Measurements from ENCODE around the gene TMEM178B. TPM values are rescaled to one million over a fixed set of nuclear protein-coding genes. Genes with fewer than 3 reads are reported as not detected.

The TMEM178B gene
- polyA plus RNA-seq, 1 donor (not counting 4 experiments of a cell fraction or from before 2014, with no cell fraction given): not detected

DNA sequence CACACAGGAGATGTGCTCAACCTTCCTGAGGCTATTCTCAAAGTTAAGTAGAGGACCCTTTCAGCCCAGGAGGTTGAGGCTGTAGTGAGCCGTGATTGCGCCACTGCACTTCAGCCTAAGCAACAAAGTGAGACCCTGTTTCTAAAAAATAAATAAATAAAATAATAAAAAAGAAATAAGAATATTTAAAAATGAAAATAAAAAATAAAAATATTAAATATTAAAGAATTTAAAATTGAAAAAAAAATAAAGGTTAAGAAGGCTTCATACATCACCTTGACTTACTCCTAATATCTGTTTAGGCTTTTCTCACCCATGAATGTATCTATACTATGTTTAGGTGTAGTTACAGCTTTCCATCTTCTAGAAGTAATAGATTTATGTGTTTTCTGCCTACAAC lies 289.9 kb downstream of the TMEM178B start:
- no peaks in the 10 kb centered on the region for H3K9me3 ChIP-seq (ENCODE audit: control insufficient read depth, low read depth, low read length)
- no peak overlapping the region for H3K4me2 ChIP-seq (ENCODE audit: control insufficient read depth, extremely low read depth, insufficient read depth, low read depth, low read length)
- H3K27ac ChIP-seq (ENCODE audit: control insufficient read depth, insufficient read depth, low read length): no peak overlapping the region
- H3K36me3 ChIP-seq (ENCODE audit: control insufficient read depth in 2 of 2, extremely low read depth in 1 of 2, insufficient read depth in 2 of 2, low read length in 2 of 2): no peaks in the 10 kb centered on the region
- H3K9me1 ChIP-seq (ENCODE audit: control insufficient read depth, extremely low read depth, insufficient read depth, low read length): no peaks in the 10 kb centered on the region
- no peak overlapping the region for H3K4me3 ChIP-seq (ENCODE audit: control insufficient read depth in 2 of 3, extremely low read depth in 1 of 3, insufficient read depth in 2 of 3, low read depth in 1 of 3, low read length in 3 of 3)
- H3K79me2 ChIP-seq (ENCODE audit: control insufficient read depth, insufficient read depth, low read length): no peaks in the 10 kb centered on the region
- no peaks in the 10 kb centered on the region for H4K20me1 ChIP-seq (ENCODE audit: control insufficient read depth, extremely low read depth, insufficient read depth, low read length)
- TF ChIP-seq, protein P1, sequence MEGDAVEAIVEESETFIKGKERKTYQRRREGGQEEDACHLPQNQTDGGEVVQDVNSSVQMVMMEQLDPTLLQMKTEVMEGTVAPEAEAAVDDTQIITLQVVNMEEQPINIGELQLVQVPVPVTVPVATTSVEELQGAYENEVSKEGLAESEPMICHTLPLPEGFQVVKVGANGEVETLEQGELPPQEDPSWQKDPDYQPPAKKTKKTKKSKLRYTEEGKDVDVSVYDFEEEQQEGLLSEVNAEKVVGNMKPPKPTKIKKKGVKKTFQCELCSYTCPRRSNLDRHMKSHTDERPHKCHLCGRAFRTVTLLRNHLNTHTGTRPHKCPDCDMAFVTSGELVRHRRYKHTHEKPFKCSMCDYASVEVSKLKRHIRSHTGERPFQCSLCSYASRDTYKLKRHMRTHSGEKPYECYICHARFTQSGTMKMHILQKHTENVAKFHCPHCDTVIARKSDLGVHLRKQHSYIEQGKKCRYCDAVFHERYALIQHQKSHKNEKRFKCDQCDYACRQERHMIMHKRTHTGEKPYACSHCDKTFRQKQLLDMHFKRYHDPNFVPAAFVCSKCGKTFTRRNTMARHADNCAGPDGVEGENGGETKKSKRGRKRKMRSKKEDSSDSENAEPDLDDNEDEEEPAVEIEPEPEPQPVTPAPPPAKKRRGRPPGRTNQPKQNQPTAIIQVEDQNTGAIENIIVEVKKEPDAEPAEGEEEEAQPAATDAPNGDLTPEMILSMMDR (optimal IDR thresholded peaks at IDR 0.05 in 1 of 3, IDR thresholded peaks at IDR 0.05 in 1 of 3, conservative IDR thresholded peaks at IDR 0.05 in 1 of 3; ENCODE audit: extremely low read depth in 1 of 3, insufficient read depth in 2 of 3, low read length in 3 of 3): no peak
- no peak for TF ChIP-seq EZH2 (IDR thresholded peaks at IDR 0.05; ENCODE audit: low read length)
- dilution Hi-C loops (cut with MboI; ENCODE audit: extremely low pct_ligation_motif_present, low sequenced_read_pairs): no loop called here
- FAIRE-seq: no peak
- no peak for DNase-seq (ENCODE audit: low read depth, low spot score)
- no peak overlapping the region for H2AFZ ChIP-seq (ENCODE audit: control insufficient read depth, low read length)
- peaks cover 10% of the 10 kb centered on the region for H3K4me1 ChIP-seq (ENCODE audit: control insufficient read depth, extremely low read depth, insufficient read depth, low read length)
- H3K27me3 ChIP-seq (ENCODE audit: control insufficient read depth, extremely low read depth, insufficient read depth, low read length): no peaks in the 10 kb centered on the region
- H3K9ac ChIP-seq (ENCODE audit: control insufficient read depth, extremely low read depth, insufficient read depth, low read length): no peak overlapping the region

DNA sequence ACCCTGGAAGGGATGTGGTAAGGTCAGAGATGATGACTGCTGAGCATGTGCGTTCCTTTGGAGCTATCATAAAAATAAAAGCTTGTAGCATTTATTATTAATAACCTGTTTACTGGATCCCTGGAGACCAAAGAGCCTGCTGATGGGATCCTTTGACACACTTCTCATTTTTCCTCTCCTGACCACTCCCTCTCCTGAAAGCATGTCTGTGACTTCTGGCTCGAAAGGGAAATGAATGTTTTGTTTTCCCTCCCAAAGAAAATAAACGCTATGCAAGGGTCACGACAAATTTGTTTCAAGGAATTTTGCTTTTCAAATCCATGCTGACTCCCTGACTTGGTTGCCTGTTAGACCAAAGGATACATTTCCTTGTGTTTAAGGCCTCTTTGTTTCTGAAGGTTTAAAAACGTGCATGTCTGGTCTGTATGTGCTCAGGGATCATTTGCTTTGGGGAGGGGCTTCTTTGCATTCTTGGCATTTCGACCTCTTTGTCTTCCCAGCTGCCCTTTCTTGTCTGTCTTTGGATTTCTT lies 292.3 kb downstream of the TMEM178B start:
- TF ChIP-seq, protein P1 (optimal IDR thresholded peaks at IDR 0.05 in 1 of 3, IDR thresholded peaks at IDR 0.05 in 1 of 3, conservative IDR thresholded peaks at IDR 0.05 in 1 of 3; ENCODE audit: extremely low read depth in 1 of 3, insufficient read depth in 2 of 3, low read length in 3 of 3): no peak
- TF ChIP-seq EZH2 (IDR thresholded peaks at IDR 0.05; ENCODE audit: low read length): no peak
- Histone ChIP-seq H3K4me3 (ENCODE audit: control insufficient read depth in 2 of 3, extremely low read depth in 1 of 3, insufficient read depth in 2 of 3, low read depth in 1 of 3, low read length in 3 of 3) (no peak overlapping the region), H3K9me1 (ENCODE audit: control insufficient read depth, extremely low read depth, insufficient read depth, low read length) (no peaks in the 10 kb centered on the region), H3K27ac (ENCODE audit: control insufficient read depth, insufficient read depth, low read length) (no peak overlapping the region), H2AFZ (ENCODE audit: control insufficient read depth, low read length) (no peak overlapping the region), H3K4me1 (ENCODE audit: control insufficient read depth, extremely low read depth, insufficient read depth, low read length) (peaks cover 10% of the 10 kb centered on the region), H3K36me3 (ENCODE audit: control insufficient read depth in 2 of 2, extremely low read depth in 1 of 2, insufficient read depth in 2 of 2, low read length in 2 of 2) (no peaks in the 10 kb centered on the region), H3K79me2 (ENCODE audit: control insufficient read depth, insufficient read depth, low read length) (no peaks in the 10 kb centered on the region), H3K4me2 (ENCODE audit: control insufficient read depth, extremely low read depth, insufficient read depth, low read depth, low read length) (no peak overlapping the region), H3K9ac (ENCODE audit: control insufficient read depth, extremely low read depth, insufficient read depth, low read length) (no peak overlapping the region), H3K27me3 (ENCODE audit: control insufficient read depth, extremely low read depth, insufficient read depth, low read length) (no peaks in the 10 kb centered on the region), H4K20me1 (ENCODE audit: control insufficient read depth, extremely low read depth, insufficient read depth, low read length) (no peaks in the 10 kb centered on the region), H3K9me3 (ENCODE audit: control insufficient read depth, low read depth, low read length) (no peaks in the 10 kb centered on the region)
- DNase-seq (ENCODE audit: low read depth, low spot score): no peak
- dilution Hi-C loops (cut with MboI; ENCODE audit: extremely low pct_ligation_motif_present, low sequenced_read_pairs): no loop called here
- no peak for FAIRE-seq
